Upper lobe of left lung (tissue), 4 donors: ENCODE data around the gene DGAT2L6.

Experiments
- POLR2A ChIP-seq, 4 donors: fragments of 450-650 bp; IDR thresholded peaks; one replicate each; pipeline ENCODE4 v1.5.1; 2016 to 2017; ENCODE audit warnings: antibody characterized with exemption in 4 of 4, mild to moderate bottlenecking in 2 of 4
- POLR2AphosphoS5 ChIP-seq, 2 donors: sonication (generic); formaldehyde crosslinking; IDR thresholded peaks; one replicate each; pipeline ENCODE4 v1.5.1; 2017; ENCODE audit warnings: antibody characterized with exemption in 2 of 2
- TF ChIP-seq, protein P1 (sequence below), 6 experiments: fragments of 450-650 bp in 4 of 6; fragments of 200-600 bp in 2 of 6; sonication (generic) in 2 of 6; IDR thresholded peaks; one replicate each; pipeline ENCODE4 v1.5.1; 2016 to 2019; ENCODE audit warnings: antibody characterized with exemption in 6 of 6

DNA sequence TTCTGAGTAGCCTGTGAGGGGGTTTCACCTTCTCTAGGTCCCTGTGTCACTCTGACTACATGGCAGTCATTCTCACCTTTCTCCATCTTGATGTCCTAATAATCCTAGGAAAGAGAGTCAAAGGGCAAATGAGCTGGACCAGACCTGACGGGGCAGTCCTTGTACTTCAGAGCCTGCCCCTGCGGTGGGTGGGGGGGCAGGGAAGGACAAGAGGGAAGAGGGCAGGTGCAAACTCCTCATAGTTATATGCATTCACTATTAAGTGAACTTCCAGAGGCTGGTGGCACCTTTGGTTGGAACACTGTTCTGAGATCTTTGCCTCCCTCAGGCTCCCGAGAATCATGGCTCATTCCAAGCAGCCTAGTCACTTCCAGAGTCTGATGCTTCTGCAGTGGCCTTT, 57.1 kb downstream of the DGAT2L6 start, which contains the start of gene AWAT1:
- no peak for TF ChIP-seq POLR2A (IDR thresholded peaks at IDR 0.05)
- no peak for TF ChIP-seq POLR2AphosphoS5 (IDR thresholded peaks at IDR 0.05)
- TF ChIP-seq, protein P1, sequence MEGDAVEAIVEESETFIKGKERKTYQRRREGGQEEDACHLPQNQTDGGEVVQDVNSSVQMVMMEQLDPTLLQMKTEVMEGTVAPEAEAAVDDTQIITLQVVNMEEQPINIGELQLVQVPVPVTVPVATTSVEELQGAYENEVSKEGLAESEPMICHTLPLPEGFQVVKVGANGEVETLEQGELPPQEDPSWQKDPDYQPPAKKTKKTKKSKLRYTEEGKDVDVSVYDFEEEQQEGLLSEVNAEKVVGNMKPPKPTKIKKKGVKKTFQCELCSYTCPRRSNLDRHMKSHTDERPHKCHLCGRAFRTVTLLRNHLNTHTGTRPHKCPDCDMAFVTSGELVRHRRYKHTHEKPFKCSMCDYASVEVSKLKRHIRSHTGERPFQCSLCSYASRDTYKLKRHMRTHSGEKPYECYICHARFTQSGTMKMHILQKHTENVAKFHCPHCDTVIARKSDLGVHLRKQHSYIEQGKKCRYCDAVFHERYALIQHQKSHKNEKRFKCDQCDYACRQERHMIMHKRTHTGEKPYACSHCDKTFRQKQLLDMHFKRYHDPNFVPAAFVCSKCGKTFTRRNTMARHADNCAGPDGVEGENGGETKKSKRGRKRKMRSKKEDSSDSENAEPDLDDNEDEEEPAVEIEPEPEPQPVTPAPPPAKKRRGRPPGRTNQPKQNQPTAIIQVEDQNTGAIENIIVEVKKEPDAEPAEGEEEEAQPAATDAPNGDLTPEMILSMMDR (IDR thresholded peaks at IDR 0.05): no peak
